SH-SY5Y (cell line): ENCODE data around the gene RPL12.

Experiments used
- GATA2 ChIP-seq: IDR thresholded peaks from 2 replicates; pipeline ENCODE4 v1.6.1; 2011; ENCODE audit warnings: mild to moderate bottlenecking, low read depth, low read length
- GATA3 ChIP-seq: IDR thresholded peaks from 2 replicates; pipeline ENCODE4 v1.6.1; 2011; ENCODE audit warnings: low read depth, mild to moderate bottlenecking, low read length, moderate library complexity

GRCh38 chr9:127450243-127450760, 904 bp downstream of the RPL12 start:
- TF ChIP-seq GATA3 (no peak), GATA2 (no peak)
